K562 (cell line): ENCODE results near the gene CXCR6. TPM values are rescaled to one million over a fixed set of nuclear protein-coding genes. Genes with fewer than 3 reads are reported as not detected.

ENCODE experiments used
- ATAC-seq: fragments of 200-7000 bp; cut with Tn5 transposase; 3 replicates; pipeline ENCODE4 v1.9.1; 2020; ENCODE audit warnings: moderate library complexity
- BruUV-seq: library from RNA; stranded (reverse); fragments of 400-500 nt; replicated peaks from 2 replicates; lab custom pipeline; 2021; lab: Mats Ljungman, UMichigan
- CTCF ChIA-PET: fragments of 300-600 bp; formaldehyde crosslinking; extraction: SDS; loops from one replicate; lab custom pipeline; 2021; ENCODE audit warnings: low intra/inter-chr PET ratio; lab: Yijun Ruan, JAX
- POLR2A ChIA-PET: fragments of 300-600, 350-650 bp; sonication (Branson Sonifier 250); formaldehyde crosslinking; extraction: SDS; loops from one replicate; lab custom pipeline; 2021; ENCODE audit warnings: antibody characterized with exemption, inconsistent platforms; lab: Yijun Ruan, JAX
- DNase-seq, 4 experiments: peaks; one replicate each; pipeline versions ENCODE4 v3.0.0 to v3.0.0-alpha.2; 2011 to 2018; ENCODE audit warnings: low spot score in 3 of 4, mixed read lengths in 3 of 4; ENCODE audit errors: extremely low read depth in 1 of 4
- FAIRE-seq: peaks from 2 replicates; lab custom pipeline; 2011; peaks lifted over from hg19 to GRCh38; lab: Jason Lieb, UNC
- H2AFZ ChIP-seq: 2 replicates; pipeline ENCODE4 v1.6.0; 2011; ENCODE audit warnings: low read depth, low read length, control low read depth, inconsistent platforms
- H3K27ac ChIP-seq: fragments of 200-600 bp; 3 replicates; pipeline ENCODE4 v1.8.0; 2011; ENCODE audit warnings: low read depth, mild to moderate bottlenecking, control low read depth, inconsistent platforms, low read length, moderate library complexity, mixed read lengths; ENCODE audit errors: extremely low read depth
- H3K27me3 ChIP-seq, 2 experiments: fragments of 300-600 bp in 1 of 2; 2 replicates in 1 of 2; 3 replicates in 1 of 2; pipeline versions ENCODE4 v1.6.0 to v1.8.0; 2011; ENCODE audit warnings: inconsistent platforms in 2 of 2, low read length in 2 of 2, mild to moderate bottlenecking in 1 of 2, mixed read lengths in 1 of 2, moderate library complexity in 1 of 2; ENCODE audit not compliant: control insufficient read depth in 2 of 2, insufficient read depth in 2 of 2
- H3K36me3 ChIP-seq: fragments of 300-600 bp; 3 replicates; pipeline ENCODE4 v1.8.0; 2011; ENCODE audit warnings: mild to moderate bottlenecking, low read length, inconsistent platforms; ENCODE audit not compliant: control insufficient read depth, insufficient read depth
- H3K4me1 ChIP-seq, 2 experiments: fragments of 200-600 bp in 1 of 2; replicated peaks in 1 of 2; 2 replicates in 1 of 2; 3 replicates in 1 of 2; pipeline versions ENCODE4 v1.5.1 to v1.8.0; 2011; ENCODE audit warnings: inconsistent platforms in 2 of 2, low read length in 2 of 2, mild to moderate bottlenecking in 1 of 2, mixed read lengths in 1 of 2, moderate library complexity in 1 of 2; ENCODE audit not compliant: control insufficient read depth in 2 of 2, insufficient read depth in 2 of 2
- H3K4me2 ChIP-seq: 2 replicates; pipeline ENCODE4 v1.6.1; 2011; ENCODE audit warnings: low read length, control low read depth, inconsistent platforms, mixed read lengths; ENCODE audit not compliant: insufficient read depth
- H3K4me3 ChIP-seq: fragments of 200-600 bp; sonication (generic), shearing (Covaris generic); 2 replicates; pipeline ENCODE4 v1.5.1; 2016; ENCODE audit warnings: control low read depth, inconsistent platforms
- H3K79me2 ChIP-seq: fragments of 200-600 bp; 3 replicates; pipeline ENCODE4 v1.8.0; 2011; ENCODE audit warnings: low read length, inconsistent platforms; ENCODE audit not compliant: control insufficient read depth, insufficient read depth
- H3K9ac ChIP-seq, 2 experiments: 2 replicates each; pipeline versions ENCODE4 v1.6.0 to v1.6.1; 2011; ENCODE audit warnings: low read depth in 2 of 2, low read length in 2 of 2, control low read depth in 1 of 2, inconsistent platforms in 1 of 2, mild to moderate bottlenecking in 1 of 2, mixed read lengths in 1 of 2; ENCODE audit not compliant: insufficient read depth in 1 of 2
- H3K9me1 ChIP-seq: one replicate; pipeline ENCODE4 v1.6.0; 2011; ENCODE audit warnings: inconsistent platforms, mild to moderate bottlenecking, low read length, moderate library complexity; ENCODE audit not compliant: control insufficient read depth, insufficient read depth
- H3K9me3 ChIP-seq: replicated peaks from 2 replicates; pipeline ENCODE4 v1.5.1; 2011; ENCODE audit warnings: low read depth, low read length, inconsistent platforms; ENCODE audit not compliant: control insufficient read depth, insufficient read depth
- H4K20me1 ChIP-seq: replicated peaks from 2 replicates; pipeline ENCODE4 v1.6.1; 2011; ENCODE audit warnings: low read length, inconsistent platforms, mixed read lengths; ENCODE audit not compliant: control insufficient read depth, insufficient read depth
- ESRRA ChIP-seq: fragments of 450-650 bp; IDR thresholded peaks from 2 replicates; pipeline ENCODE4 v1.6.1; 2014; ENCODE audit warnings: low read depth, mild to moderate bottlenecking, moderate library complexity, borderline replicate concordance
- HDAC1 ChIP-seq, 2 experiments: fragments of 450-650 bp; IDR thresholded peaks; 2 replicates each; pipeline ENCODE4 v1.6.1; 2016 to 2017; ENCODE audit warnings: inconsistent platforms in 1 of 2, mild to moderate bottlenecking in 1 of 2, moderate library complexity in 1 of 2
- U2AF2 ChIP-seq: fragments of 200-400 bp; formaldehyde crosslinking; optimal IDR thresholded peaks from 2 replicates; pipeline ENCODE3; 2017; ENCODE audit warnings: low read depth, mild to moderate bottlenecking, low read length
- ZNF175 ChIP-seq: fragments of 200-800 bp; sonication (Bioruptor generic); IDR thresholded peaks from 2 replicates; pipeline ENCODE4 v1.6.1; 2016; ENCODE audit warnings: low read depth, mild to moderate bottlenecking, missing genetic modification characterization, missing compliant biosample characterization
- WGBS: fragments of 100-300 bp; shearing (Covaris generic); methylation state at CpG from one replicate; pipeline ENCODE4 v1.1.6; 2016; ENCODE audit warnings: low coverage, mixed read lengths; ENCODE audit not compliant: insufficient coverage; ENCODE audit errors: missing lambda C conversion rate; 5-methylcytosine and 5-hydroxymethylcytosine counted together
- in situ Hi-C: fragments of 300-500 bp; cut with MboI; formaldehyde crosslinking; loops from 4 replicates; pipeline ENCODE4 v1.15.0; 2018; ENCODE audit warnings: inconsistent platforms, mixed read lengths
- intact Hi-C: fragments of 100-400 bp; cut with micrococcal nuclease; formaldehyde crosslinking; loops from 2 replicates; pipeline ENCODE4 v1.14.2; 2022
- polyA plus RNA-seq, 8 experiments: library from polyadenylated mRNA; depleted of rRNA in 4 of 8; stranded (reverse) in 5 of 8; unstranded in 3 of 8; fragments of >200 nt; fragmentation: Nextera tagmentation in 2 of 8; fragmentation: Illumina TruSeq in 1 of 8; extraction: Ambion mirVana in 2 of 8; extraction: Trizol in 1 of 8; gene quantifications; 2 replicates each; pipeline versions ENCODE4 v1.2.1 to v1.2.3, GENCODE V29; 2011 to 2014; ENCODE audit warnings: inconsistent platforms in 1 of 8, missing spikeins in 1 of 8
- total RNA-seq, 7 experiments: library from RNA; depleted of rRNA in 6 of 7; stranded (reverse); fragments of >200 nt in 6 of 7; fragmentation: Illumina TruSeq in 2 of 7; extraction: Trizol in 2 of 7; gene quantifications; 2 replicates each; pipeline versions ENCODE4 v1.2.1 to v1.2.3, GENCODE V29; 2011 to 2021; ENCODE audit warnings: low replicate concordance in 1 of 7
- TF ChIP-seq, protein P1 (sequence below): fragments of 450-650 bp; IDR thresholded peaks from 2 replicates; pipeline ENCODE4 v1.6.1; 2018; ENCODE audit warnings: mild to moderate bottlenecking, low read depth; ENCODE audit not compliant: partially characterized antibody

The CXCR6 gene
- total and polyA plus RNA-seq, 9 of the 15 experiments (the other 6 are each of a cell fraction or from before 2014, with no cell fraction given) = 0.28 TPM; not detected in 8

DNA sequence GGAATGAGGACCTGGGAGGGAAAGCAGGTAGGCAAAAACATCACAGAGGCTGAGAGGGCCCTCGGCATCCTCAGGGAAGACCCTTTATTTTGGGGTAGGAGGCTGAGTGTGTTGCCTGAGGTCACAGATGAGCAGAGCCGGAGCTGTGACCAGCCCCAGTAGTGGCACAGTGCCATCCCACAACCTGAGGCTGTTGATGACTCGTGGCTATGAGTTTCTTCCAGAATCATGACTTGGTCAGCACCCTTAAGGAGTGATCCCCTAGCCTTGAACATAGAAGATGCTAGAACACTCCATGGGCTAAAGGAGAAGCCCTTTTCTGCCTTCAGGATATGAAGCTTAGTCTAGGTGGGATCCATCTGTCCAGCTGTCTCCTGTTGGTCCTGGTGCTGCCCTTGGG, 19.5 kb upstream of the CXCR6 start:
- CTCF ChIA-PET = no interaction called here
- 84% methylated on average over 3 of the region's 3 CpGs for WGBS
- no peak for TF ChIP-seq U2AF2
- TF ChIP-seq, protein P1, sequence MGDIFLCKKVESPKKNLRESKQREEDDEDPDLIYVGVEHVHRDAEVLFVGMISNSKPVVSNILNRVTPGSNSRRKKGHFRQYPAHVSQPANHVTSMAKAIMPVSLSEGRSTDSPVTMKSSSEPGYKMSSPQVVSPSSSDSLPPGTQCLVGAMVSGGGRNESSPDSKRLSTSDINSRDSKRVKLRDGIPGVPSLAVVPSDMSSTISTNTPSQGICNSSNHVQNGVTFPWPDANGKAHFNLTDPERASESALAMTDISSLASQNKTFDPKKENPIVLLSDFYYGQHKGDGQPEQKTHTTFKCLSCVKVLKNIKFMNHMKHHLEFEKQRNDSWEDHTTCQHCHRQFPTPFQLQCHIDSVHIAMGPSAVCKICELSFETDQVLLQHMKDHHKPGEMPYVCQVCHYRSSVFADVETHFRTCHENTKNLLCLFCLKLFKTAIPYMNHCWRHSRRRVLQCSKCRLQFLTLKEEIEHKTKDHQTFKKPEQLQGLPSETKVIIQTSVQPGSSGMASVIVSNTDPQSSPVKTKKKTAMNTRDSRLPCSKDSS = no peak
- TF ChIP-seq ESRRA = no peak
- no peak for TF ChIP-seq ZNF175
- TF ChIP-seq HDAC1 (IDR thresholded peaks at IDR 0.05) = no peak
- no peak for DNase-seq
- Histone ChIP-seq H3K9me3 (no peaks in the 10 kb centered on the region), H3K4me1 (no peaks in the 10 kb centered on the region), H3K4me2 (no peak overlapping the region), H3K79me2 (no peaks in the 10 kb centered on the region), H4K20me1 (no peaks in the 10 kb centered on the region), H3K9ac (no peak overlapping the region), H2AFZ (no peak overlapping the region), H3K9me1 (no peaks in the 10 kb centered on the region), H3K27me3 (no peaks in the 10 kb centered on the region), H3K4me3 (no peak overlapping the region), H3K36me3 (peaks cover 63% of the 10 kb centered on the region), H3K27ac (no peak overlapping the region)
- BruUV-seq = no TSS peak
- ATAC-seq = no peak
- POLR2A ChIA-PET = interaction anchor here (0.6 to 1.6 kb wide), 4 partner anchors 8 to 532 kb away, joined by 3 to 5 read pairs (median 4); no protein-coding TSS in a partner anchor
- intact Hi-C loops (loop anchor here (10.0 kb wide), 1 partner anchor 259 kb away; no protein-coding TSS in a partner anchor), in situ Hi-C loops (loop anchor here (10.0 kb wide), 1 partner anchor 889 kb away; no protein-coding TSS in a partner anchor)
- peak; percentile 23 for FAIRE-seq
